MV-4-11 (cell line): Measurements from ENCODE around the gene TCERG1L.

Source experiments
- DNase-seq: peaks from one replicate; lab custom pipeline; 2025; lab: John Stamatoyannopoulos, UW

TCERG1L gene

DNA sequence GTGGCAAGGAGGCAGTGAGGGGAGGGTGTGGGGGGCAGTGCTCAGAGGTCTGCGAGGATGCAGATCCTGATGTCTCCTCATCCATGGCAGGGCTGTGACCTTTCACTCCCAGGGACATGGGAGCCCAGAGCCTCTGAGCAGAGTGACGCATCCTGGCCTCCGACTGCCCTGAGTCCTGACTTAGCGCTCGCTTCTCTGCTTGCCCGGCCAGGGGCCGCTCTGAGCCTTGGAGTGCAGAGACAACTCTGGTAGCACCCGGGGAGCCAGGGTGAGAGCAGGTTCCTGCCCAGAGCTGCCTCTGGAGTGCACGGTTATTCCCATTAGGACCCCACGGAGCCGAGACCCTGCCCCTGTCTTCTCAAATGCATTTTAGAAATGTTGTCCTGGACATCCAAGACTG is 188.0 kb downstream of the TCERG1L start:
- DNase-seq, result no peak

- no peak for DNase-seq
Observed at GRCh38 chr10:131121511-131122035, 189.9 kb downstream of the TCERG1L start.

DNA sequence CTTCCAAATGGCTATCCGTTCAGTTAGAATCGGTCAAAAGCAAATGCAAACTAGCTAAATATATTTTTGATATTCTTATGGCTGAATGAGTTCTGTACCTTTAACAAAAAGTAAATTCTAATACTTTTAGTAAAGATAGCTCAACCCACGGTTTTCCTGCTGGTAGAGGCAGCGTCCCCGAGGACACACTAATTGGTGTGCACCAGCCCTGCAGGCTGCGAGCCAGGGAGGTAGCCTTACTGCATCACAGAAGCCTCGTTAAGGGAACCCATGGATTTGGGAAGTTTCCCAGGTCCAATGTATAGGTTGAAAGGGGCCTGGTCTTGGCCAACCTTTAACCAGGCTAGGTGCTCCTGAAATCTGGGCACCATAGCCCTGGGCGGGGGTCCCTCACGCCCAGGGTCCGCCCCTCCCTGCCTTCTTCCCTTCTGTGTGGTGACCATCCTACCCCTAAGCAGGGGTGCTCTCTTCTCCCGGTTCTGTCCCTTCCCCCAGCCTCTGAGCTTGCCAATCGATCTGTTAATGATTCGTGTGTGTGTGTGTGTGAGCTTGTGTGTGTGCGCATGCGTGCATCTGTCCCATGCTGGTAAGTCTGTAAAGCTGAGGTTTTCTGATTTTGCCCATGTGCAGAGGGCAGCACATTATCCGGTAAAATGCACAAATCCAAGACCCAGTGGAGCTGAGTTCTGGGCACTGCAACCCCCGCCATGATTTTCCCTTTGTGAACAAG is 191.7 kb downstream of the TCERG1L start:
- DNase-seq, result no peak

DNA sequence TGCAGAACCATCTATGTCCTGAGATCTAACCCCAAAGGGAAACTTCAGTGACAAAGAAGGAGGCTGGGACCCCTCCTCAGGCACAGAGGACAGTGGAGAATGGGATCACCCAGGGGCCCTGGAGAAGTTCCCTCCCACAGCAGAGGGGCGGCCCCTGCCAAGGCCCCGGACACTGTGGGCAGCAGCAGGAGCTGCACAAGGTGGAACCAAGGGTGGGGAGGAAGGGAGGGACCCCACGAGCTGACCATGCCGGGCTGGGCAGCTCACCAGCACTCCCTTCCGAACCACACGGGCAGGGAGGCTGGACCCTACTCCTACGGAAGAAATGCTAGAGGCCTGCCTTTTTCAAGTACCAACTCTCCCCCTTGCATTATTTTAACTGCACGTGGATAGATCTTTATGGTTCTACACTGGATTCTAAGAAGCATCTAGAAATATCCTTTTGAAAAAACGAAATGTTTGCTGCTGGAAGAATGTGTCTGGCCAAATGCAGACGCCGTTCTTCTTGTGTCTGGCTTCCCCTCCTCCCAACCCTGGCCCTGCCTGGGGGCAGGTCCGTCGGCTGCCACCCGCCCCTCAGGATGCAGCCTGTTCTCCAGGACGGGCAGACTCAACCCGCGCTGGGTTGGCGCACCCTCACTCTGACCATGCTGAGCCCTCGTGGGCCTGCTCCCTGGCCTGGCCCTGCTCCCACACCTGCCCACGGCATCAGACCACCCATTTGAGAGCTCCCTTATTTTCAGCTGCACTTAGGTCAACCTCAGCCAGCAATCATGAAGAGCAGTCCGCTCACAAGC is 193.9 kb downstream of the TCERG1L start:
- no peak for DNase-seq

GRCh38 chr10:131116991-131117375 is 194.5 kb downstream of the TCERG1L start:
- no peak for DNase-seq

DNA sequence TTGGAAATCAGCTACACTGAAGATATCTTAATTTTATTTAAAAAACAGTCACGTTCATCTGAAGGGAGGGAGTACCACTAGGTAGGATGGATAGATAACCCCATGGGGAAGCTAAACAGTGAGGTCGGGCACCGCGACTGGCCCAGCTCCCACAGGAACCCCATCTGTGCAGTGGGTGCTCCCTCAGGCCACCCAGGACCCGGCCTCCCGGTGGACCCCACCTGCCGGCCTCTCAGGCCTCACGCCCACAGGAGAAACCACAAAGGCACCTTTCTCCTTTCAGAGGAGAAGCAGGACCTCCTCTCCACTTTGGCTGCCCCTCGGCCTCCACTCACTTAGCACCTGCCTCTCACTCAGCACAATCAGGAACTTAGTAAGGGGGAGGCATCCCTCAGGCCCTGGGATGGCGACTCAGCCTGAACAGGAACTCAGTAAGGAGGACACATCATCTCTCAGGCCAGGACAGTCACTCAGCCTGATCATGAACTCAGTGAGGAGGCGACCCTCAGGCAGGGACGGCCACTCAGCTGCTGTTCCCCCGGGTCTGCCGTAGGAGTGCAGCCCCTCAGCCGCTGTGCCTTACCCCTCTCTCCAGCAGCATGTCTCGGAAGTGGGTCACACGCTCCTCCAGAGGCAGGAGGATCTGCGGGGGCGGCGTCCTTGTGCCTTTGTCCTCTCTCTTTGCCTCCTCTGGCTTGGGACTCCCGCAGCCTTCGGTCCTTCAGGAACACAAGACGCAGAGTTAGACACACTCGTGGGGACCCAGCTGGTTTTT is 195.1 kb downstream of the TCERG1L start:
- DNase-seq, result no peak

DNA sequence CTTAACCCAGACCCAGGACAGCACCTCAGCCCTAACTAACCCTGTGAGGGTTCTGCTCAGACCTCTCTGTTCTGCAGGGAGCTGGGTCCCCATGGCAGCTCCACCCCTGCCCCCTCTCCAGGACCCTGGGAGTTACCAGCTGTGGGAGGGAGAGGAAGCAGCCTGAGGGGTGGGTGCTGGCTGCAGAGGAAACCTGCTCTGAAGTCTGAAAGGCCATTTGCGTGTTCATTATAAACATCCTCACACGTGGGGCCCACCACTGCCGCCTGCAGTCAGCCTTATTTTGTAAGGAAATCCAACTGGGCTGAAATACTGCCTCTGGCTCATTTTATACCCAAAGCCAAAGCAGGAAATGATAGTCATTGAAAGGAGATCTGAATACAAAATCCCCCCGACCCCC is 195.7 kb downstream of the TCERG1L start:
- no peak for DNase-seq

DNA sequence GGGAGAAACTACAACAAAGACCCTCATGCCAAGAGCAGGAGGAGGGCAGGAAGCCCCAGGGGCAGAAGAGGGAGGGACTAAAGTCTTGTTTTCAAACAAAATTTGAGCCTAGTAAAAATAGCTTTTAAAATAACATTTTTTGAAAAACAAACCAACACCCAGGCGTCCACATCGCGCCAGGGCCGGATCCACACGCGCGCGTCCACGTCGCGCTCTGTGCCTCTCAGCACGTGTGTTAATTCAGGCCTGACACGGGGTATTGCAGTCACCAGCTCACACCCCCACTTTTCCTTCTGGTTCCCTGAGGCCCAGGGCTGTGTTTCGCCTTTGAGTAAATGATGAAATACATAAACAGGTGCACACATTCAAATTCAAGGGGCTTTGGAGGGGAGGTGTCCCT is 196.2 kb downstream of the TCERG1L start:
- no peak for DNase-seq

GRCh38 chr10:131114846-131115245 is 196.7 kb downstream of the TCERG1L start:
- no peak for DNase-seq

- no peak for DNase-seq
Observed at GRCh38 chr10:131113709-131114291, 197.7 kb downstream of the TCERG1L start.

DNA sequence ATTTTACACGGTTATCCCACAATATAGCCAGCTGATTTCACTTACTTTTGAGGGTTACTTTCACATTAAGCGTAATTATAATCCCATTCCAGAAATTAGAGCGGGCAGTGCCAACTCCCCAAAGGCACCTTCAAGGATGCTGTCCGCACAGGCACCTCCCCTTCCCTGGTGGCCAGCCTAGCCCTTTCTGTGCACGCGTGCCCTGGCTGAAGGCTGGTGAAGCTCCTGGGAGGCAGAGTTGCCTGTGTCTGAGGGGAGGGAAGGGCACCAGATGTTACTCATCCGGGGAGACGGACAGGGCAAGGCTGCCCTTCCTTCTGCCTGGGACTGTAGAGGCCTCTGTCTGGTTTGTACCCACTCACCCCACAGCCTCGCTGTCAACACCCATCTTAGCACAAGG is 198.4 kb downstream of the TCERG1L start:
- no peak for DNase-seq

DNA sequence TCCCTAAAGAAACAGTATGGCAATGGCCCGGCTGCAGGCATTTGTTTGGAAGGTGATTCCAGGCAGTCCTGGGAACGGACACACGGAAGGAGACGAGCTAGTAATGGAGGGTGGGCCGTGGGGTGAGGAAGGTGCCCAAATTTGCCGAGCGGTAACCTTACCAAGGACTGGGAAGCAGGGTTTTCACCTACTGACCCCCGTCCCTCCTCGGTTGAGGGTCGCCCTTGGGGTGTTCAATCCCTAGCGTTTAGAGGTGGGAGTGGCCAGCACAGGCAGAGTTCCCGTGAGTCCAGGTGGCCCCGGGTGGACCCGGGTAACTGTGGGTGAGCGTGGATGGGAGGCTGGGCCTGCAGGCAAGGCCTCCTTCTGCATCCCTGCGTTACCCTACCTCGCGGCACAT is 198.8 kb downstream of the TCERG1L start:
- DNase-seq, result no peak

DNA sequence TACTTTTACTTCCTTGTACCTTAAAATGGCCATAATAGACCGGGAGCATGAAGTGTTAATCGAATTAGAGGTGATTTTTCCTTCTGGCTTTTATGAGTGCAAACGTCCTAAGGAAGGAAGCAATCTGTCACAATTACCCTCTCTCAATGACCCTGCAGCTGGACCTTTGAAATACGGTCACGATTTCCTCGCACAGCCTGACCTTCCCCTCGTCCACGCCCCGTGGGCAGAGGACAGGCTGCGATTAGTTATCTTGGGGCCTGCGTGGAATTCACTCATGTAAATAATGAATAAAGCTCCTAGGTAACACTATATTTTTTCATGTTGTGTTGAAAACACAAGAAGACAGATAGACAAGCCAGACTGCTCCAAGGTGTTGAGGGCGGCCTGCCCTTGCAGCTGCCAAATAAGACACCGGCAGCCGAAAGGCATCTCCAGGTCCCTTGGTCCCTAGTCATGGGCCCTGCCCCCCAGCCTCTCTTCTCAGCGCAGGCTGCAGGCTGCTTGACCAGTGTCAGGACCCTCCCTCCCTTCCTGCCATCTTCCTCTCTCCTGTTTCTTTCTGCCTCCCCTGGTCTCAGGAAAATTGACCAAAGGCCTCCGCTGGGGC is 199.9 kb downstream of the TCERG1L start:
- no peak for DNase-seq

DNA sequence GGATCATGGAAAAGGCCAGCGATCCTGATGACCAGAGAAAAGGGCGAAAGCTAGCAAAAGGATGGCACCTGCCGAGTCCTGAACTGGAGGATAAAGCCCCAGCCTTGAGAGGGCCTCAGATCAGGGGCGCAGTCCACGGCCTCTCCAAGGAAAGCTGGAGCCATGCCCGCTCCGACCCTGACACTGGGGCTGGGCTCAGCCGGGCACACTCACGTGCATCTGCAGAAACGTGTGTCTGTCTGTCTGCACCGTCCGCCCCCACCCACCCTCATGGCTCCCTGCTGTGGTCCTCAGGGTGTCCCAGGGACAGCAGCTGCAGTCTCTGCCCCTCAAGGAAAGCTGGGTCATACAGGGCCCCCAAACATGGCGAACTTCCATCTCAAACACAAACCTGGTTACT is 200.5 kb downstream of the TCERG1L start:
- no peak for DNase-seq

DNA sequence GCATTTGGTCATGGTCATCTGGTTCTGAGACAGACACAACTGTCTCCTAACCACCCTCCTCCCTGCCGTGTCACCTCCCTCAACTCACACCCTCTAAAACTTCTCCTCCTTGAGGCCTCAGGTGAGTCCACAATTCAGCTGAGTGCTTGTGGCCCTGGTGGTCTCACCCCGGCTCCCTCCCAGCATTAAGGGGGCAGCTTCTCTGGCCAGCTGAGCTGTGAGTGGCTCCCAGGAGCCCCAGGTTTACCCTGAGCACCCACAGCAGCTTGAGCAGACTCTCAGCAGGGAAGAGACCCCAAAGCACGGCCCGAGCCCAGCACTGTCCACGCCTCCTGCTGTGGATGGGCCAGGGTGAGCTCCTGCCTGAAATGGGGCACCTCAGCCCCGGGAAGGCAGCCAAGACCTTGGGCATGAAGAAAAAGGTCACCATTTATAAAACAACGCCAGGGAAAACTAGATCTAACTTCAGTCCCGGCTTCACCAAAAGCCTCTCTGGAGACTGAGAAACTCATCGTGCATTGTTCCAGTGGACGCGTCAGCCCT is 201.2 kb downstream of the TCERG1L start:
- DNase-seq, result no peak

GRCh38 chr10:131109726-131110125 is 201.8 kb downstream of the TCERG1L start:
- no peak for DNase-seq

DNA sequence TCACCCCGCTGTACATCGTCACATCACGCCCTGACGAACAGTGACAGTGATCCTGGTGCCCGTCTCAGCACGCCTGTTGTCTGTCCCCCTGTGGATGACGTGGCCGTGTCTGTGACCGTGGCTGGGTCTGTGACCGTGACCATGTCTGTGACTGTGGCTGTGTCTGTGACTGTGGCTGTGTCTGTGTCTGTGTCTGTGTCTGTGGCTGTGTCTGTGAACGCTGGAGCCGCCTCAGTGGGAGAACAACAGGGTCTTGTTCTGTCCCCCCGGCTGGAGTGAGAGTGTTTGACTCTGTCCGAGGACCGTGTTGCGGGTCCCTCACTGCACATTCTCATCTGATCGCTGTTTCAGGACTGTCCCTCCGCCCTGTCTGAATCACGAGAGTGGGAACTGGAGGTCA is 202.2 kb downstream of the TCERG1L start:
- DNase-seq, result no peak

- DNase-seq, result no peak
Observed at GRCh38 chr10:131107970-131108369, 203.6 kb downstream of the TCERG1L start.

DNA sequence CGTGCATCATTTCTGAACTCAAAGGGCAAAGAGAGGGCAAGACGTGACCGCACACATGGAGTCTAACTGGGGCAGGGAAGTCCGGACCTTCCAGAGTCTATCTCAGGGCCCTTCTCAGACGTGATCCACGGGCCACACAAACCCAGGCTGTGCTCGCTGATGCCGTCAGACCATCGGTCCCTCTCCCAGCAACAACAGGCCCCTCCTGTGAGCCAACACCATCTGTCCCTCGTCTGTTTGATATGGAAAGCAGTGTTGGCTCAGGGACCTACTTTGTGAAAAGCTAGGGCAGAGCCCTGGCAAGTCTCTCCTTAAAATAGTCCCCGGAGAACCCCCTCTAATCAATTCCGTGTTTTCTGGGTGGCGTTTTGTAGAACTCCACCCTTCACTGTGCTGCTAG is 208.8 kb downstream of the TCERG1L start:
- DNase-seq, result no peak

DNA sequence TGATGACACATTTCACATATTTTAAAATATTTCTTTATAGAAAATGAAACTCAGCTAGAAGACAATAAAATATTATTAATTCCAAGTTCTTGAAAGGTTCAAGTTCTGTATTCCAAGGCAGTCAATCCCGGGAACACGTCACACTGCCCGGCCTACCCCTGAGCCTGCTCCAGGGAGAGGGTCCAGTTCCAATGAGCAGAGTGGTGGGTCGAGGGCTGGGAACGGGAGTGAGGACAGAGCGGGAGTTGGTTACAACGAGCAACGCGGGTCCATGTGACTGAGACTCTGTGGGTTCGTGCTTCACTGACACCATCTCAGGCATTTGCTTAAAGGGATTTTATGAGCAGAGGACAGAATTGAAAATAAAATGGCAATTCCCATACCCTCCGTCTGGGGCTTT is 209.4 kb downstream of the TCERG1L start:
- DNase-seq, result no peak
